ENCODE data around the gene MAD1L1.

Gene MAD1L1

DNA sequence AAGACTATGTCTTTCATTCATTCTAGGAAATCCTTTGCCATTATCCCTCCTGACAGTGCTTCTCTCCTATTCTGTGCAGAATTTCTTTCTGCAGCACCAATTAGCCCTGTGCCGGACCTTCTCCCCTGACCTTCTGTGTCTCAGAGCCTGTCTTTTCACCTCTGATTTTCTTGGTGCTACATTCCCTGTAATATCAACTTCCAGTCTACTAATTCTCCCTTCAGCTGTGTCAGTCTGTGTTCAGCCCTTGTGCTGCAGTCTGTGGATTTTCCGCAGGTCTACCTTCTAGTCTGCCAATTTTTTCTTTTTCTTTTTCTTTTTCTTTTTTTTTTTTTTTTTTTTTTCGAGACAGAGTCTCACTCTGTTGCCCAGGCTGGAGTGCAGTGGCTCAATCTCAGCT is 446.9 kb downstream of the MAD1L1 start:
- DNase-seq, result no peak

- DNase-seq, result no peak
Observed at GRCh38 chr7:1781369-1781768, 451.4 kb downstream of the MAD1L1 start.

DNA sequence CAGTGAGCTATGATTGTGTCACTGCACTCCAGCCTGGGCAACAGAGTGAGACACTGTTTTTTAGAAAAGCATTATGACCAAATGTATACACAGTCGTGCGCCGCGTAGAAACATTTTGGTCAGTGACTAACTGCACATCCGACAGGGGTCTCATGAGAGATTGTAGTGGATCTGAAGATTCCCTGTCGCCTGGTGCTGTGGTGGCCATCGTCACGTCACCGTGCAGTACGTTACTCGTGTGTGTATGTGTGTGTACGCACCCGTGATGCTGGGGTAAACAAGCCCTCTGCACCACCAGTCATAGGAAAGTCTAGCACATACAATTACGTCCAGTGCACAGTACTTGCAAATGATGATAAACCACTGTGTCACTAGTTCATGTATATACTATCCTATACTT is 453.3 kb downstream of the MAD1L1 start:
- DNase-seq, result no peak

GRCh38 chr7:1777122-1777521 is 455.6 kb downstream of the MAD1L1 start:
- no peak for DNase-seq

DNA sequence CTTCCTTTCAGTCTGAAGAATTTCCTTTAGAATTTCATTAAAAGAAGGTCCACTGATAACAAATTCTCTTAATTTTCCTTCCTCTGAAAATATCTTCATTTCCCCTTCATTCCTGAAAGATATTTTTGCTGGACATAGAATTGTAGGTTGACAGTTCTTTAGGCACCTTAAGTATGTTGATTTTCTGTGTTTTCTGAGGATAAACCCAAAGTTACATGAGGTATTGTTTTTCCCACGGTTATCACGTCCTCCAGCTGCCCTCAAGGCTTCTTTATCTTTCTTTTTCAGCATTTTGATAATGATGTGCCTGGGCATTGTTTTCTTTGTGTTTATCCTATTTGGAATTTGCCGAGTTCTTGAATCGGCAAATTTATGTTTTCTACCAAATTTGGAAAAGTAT is 457.4 kb downstream of the MAD1L1 start:
- DNase-seq, result no peak

DNA sequence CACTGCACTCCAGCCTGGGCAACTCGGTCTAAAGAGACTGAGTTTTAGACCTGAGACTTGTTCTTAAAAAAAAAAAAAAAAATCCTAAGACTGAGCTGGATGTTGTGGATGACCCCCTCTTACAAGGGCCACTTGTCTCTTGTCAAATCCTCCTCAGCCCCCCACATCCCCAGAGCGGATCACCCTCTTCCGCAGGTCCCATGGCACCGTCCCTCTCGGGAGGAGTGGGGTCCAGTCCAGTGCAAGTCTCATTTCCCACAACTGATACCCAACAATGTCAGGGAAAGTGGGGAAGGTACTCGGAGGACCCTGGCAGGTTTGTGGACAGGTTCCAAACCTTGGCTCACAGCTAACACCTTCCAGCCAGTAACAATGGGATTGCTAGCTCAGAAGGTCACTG is 462.4 kb downstream of the MAD1L1 start:
- no peak for DNase-seq

GRCh38 chr7:1769286-1770200 is 463.2 kb downstream of the MAD1L1 start:
- DNase-seq, result no peak

- no peak for DNase-seq
Observed at GRCh38 chr7:1768832-1769231, 463.9 kb downstream of the MAD1L1 start.

GRCh38 chr7:1767524-1767923 is 465.2 kb downstream of the MAD1L1 start:
- DNase-seq, result no peak

All from activated CD4-positive, alpha-beta T cell treated with anti-CD3 and anti-CD28 coated beads, Interleukin-10, Interleukin-2, amounts not matched to agents 100 ng/mL and 50 ng/mL, durations not matched to agents 16 hours and 8 hours (primary cell).